ENCODE data around the gene ZNF506. TPM values are rescaled to one million over a fixed set of nuclear protein-coding genes. Genes with fewer than 3 reads are reported as not detected.

ZNF506 gene
- total RNA-seq, 1 donor from 2014 or later = 22.0 TPM

- no peaks in the 10 kb centered on the region for H3K4me1 Mint-ChIP-seq (ENCODE audit: low read depth)
- no peaks in the 10 kb centered on the region for H3K9me3 Mint-ChIP-seq (ENCODE audit: low read depth)
- no peak for DNase-seq (ENCODE audit: low spot score, unreplicated experiment)
- H3K27ac Mint-ChIP-seq = no peak overlapping the region
- H3K4me3 Mint-ChIP-seq (ENCODE audit: low read depth) = no peak overlapping the region
- TF ChIP-seq CTCF (IDR thresholded peaks at IDR 0.05; ENCODE audit: unreplicated experiment) = no peak
- H3K27me3 Mint-ChIP-seq = peaks cover 4% of the 10 kb centered on the region
- no peaks in the 10 kb centered on the region for H3K36me3 Mint-ChIP-seq (ENCODE audit: insufficient read depth)
Measured at GRCh38 chr19:19749117-19749907, 72.2 kb downstream of the ZNF506 start.

- Mint-ChIP-seq H3K27ac (no peak overlapping the region), H3K36me3 (ENCODE audit: insufficient read depth) (no peaks in the 10 kb centered on the region), H3K4me1 (ENCODE audit: low read depth) (no peaks in the 10 kb centered on the region), H3K27me3 (peaks cover 8% of the 10 kb centered on the region), H3K4me3 (ENCODE audit: low read depth) (no peak overlapping the region), H3K9me3 (ENCODE audit: low read depth) (no peaks in the 10 kb centered on the region)
- TF ChIP-seq CTCF (IDR thresholded peaks at IDR 0.05; ENCODE audit: unreplicated experiment) = no peak
- DNase-seq (ENCODE audit: low spot score, unreplicated experiment) = no peak
Measured at GRCh38 chr19:19748249-19748938, 73.2 kb downstream of the ZNF506 start.

GRCh38 chr19:19747357-19748220 lies 74.0 kb downstream of the ZNF506 start:
- Mint-ChIP-seq H3K36me3 (ENCODE audit: insufficient read depth) (no peaks in the 10 kb centered on the region), H3K9me3 (ENCODE audit: low read depth) (no peaks in the 10 kb centered on the region), H3K4me3 (ENCODE audit: low read depth) (no peak overlapping the region), H3K4me1 (ENCODE audit: low read depth) (no peaks in the 10 kb centered on the region), H3K27ac (no peak overlapping the region), H3K27me3 (peaks cover 8% of the 10 kb centered on the region)
- TF ChIP-seq CTCF (IDR thresholded peaks at IDR 0.05; ENCODE audit: unreplicated experiment) = no peak
- DNase-seq (ENCODE audit: low spot score, unreplicated experiment) = no peak

GRCh38 chr19:19746286-19747213 lies 75.0 kb downstream of the ZNF506 start:
- Mint-ChIP-seq H3K4me1 (ENCODE audit: low read depth) (no peaks in the 10 kb centered on the region), H3K4me3 (ENCODE audit: low read depth) (no peak overlapping the region), H3K27me3 (peaks cover 8% of the 10 kb centered on the region), H3K27ac (no peak overlapping the region), H3K9me3 (ENCODE audit: low read depth) (no peaks in the 10 kb centered on the region), H3K36me3 (ENCODE audit: insufficient read depth) (no peaks in the 10 kb centered on the region)
- DNase-seq (ENCODE audit: low spot score, unreplicated experiment) = no peak
- peak; percentile 10 for TF ChIP-seq CTCF (IDR thresholded peaks at IDR 0.05; ENCODE audit: unreplicated experiment)
